ENCODE data around the gene METTL13. TPM values are rescaled to one million over a fixed set of nuclear protein-coding genes. Genes with fewer than 3 reads are reported as not detected.

METTL13 gene
- total and polyA plus RNA-seq, 2 of the 8 experiments (the other 6 are each of a cell fraction or from before 2014, with no cell fraction given) = 38.1 to 66.3 TPM

- no peak for TF ChIP-seq RBBP5 (IDR thresholded peaks at IDR 0.05; ENCODE audit: borderline replicate concordance, low read depth, low read length)
- no peak for TF ChIP-seq TAF1 (IDR thresholded peaks at IDR 0.05; ENCODE audit: low read depth, low read length)
- no peak for TF ChIP-seq SP1 (IDR thresholded peaks at IDR 0.05; ENCODE audit: low read depth, low read length)
- no peak for TF ChIP-seq CREB1 (IDR thresholded peaks at IDR 0.05)
- no peak for TF ChIP-seq POU5F1 (IDR thresholded peaks at IDR 0.05; ENCODE audit: low read depth, low read length)
Observed at GRCh38 chr1:171834821-171835220, 53.4 kb downstream of the METTL13 start (continued).
